A549 (cell line): Measurements from ENCODE around the gene SERTAD1. TPM values are rescaled to one million over a fixed set of nuclear protein-coding genes. Genes with fewer than 3 reads are reported as not detected.

Source experiments
- ATAC-seq, 2 experiments: fragments of 200-7000 bp in 1 of 2; fragments of >200 bp in 1 of 2; cut with Nextera tagmentation in 1 of 2; cut with Tn5 transposase in 1 of 2; 3 replicates each; pipeline versions ENCODE4 v1.8.0 to v1.9.1; 2018 to 2020; ENCODE audit warnings: mild to moderate bottlenecking in 1 of 2, moderate library complexity in 1 of 2
- CTCF ChIA-PET: fragments of 300-600 bp; sonication (Branson Sonifier 250); formaldehyde crosslinking; extraction: SDS; loops from one replicate; lab custom pipeline; 2021; ENCODE audit warnings: antibody characterized with exemption, inconsistent platforms; lab: Yijun Ruan, JAX
- POLR2A ChIA-PET: fragments of 350-600 bp; formaldehyde crosslinking; extraction: SDS; loops from one replicate; lab custom pipeline; 2021; ENCODE audit warnings: antibody characterized with exemption, inconsistent platforms; lab: Yijun Ruan, JAX
- DNase-seq, 2 experiments: peaks; one replicate each; pipeline versions ENCODE4 v3.0.0 to v3.0.0-alpha.2; 2011 to 2016; ENCODE audit warnings: low read depth in 1 of 2, low spot score in 1 of 2
- FAIRE-seq: peaks from 2 replicates; lab custom pipeline; 2011; peaks lifted over from hg19 to GRCh38; lab: Jason Lieb, UNC
- H3K27ac ChIP-seq, 2 experiments: fragments of >200 bp; sonication (Bioruptor Twin); formaldehyde crosslinking; 3 replicates each; pipeline ENCODE4 v1.5.1; 2016 to 2017
- H3K4me1 ChIP-seq: fragments of >200 bp; sonication (Bioruptor Twin); formaldehyde crosslinking; 3 replicates; pipeline ENCODE4 v1.6.1; 2016
- H3K4me2 ChIP-seq: fragments of >200 bp; sonication (Bioruptor Twin); formaldehyde crosslinking; 3 replicates; pipeline ENCODE4 v1.6.1; 2016
- H3K4me3 ChIP-seq: fragments of >200 bp; sonication (Bioruptor Twin); formaldehyde crosslinking; 3 replicates; pipeline ENCODE4 v1.5.1; 2016
- H3K9me3 ChIP-seq: fragments of >200 bp; sonication (Bioruptor Twin); formaldehyde crosslinking; 3 replicates; pipeline ENCODE4 v1.6.1; 2016
- ATOH8 ChIP-seq: fragments of 250-450 bp; sonication (Bioruptor Pico); IDR thresholded peaks from 2 replicates; pipeline ENCODE4 v1.5.0; 2020; ENCODE audit warnings: low read depth, mild to moderate bottlenecking, moderate library complexity
- BCL3 ChIP-seq: fragments of >200 bp; sonication (Bioruptor Twin); formaldehyde crosslinking; IDR thresholded peaks from 3 replicates; pipeline ENCODE4 v1.6.1; 2016
- BHLHE40 ChIP-seq: IDR thresholded peaks from 2 replicates; pipeline ENCODE4 v1.6.1; 2012; ENCODE audit warnings: low read depth, low read length, inconsistent platforms
- CEBPB ChIP-seq, 2 experiments: fragments of >200 bp in 1 of 2; sonication (Bioruptor Twin) in 1 of 2; formaldehyde crosslinking in 1 of 2; IDR thresholded peaks; 2 replicates each; pipeline ENCODE4 v1.6.1; 2012 to 2016
- CHD2 ChIP-seq: fragments of 150-350 bp; IDR thresholded peaks from 2 replicates; pipeline ENCODE4 v1.6.1; 2014; ENCODE audit warnings: low read length; ENCODE audit not compliant: partially characterized antibody
- E2F6 ChIP-seq: IDR thresholded peaks from 2 replicates; pipeline ENCODE4 v1.6.1; 2012; ENCODE audit warnings: low read depth, borderline replicate concordance
- EHF ChIP-seq: fragments of 250-450 bp; sonication (Bioruptor Pico); IDR thresholded peaks from 2 replicates; pipeline ENCODE4 v1.5.0; 2020; ENCODE audit warnings: mild to moderate bottlenecking
- ELK1 ChIP-seq: fragments of 150-350 bp; IDR thresholded peaks from 2 replicates; pipeline ENCODE4 v1.6.1; 2014; ENCODE audit warnings: low read depth, mild to moderate bottlenecking, low read length
- HOXB5 ChIP-seq: fragments of 250-450 bp; sonication (Bioruptor Pico); IDR thresholded peaks from 2 replicates; pipeline ENCODE4 v1.5.0; 2020; ENCODE audit warnings: mild to moderate bottlenecking, moderate library complexity
- KDM1A ChIP-seq: fragments of 200-600 bp; sonication (generic); IDR thresholded peaks from 2 replicates; pipeline ENCODE4 v1.6.1; 2016; ENCODE audit warnings: low read depth, mild to moderate bottlenecking
- MYC ChIP-seq: IDR thresholded peaks from 2 replicates; pipeline ENCODE4 v1.6.1; 2012; ENCODE audit warnings: mild to moderate bottlenecking, inconsistent platforms, low read length, improper control_type of control experiment, borderline replicate concordance
- NPAS2 ChIP-seq: fragments of 250-450 bp; sonication (Bioruptor Pico); IDR thresholded peaks from 2 replicates; pipeline ENCODE4 v1.8.0; 2022; ENCODE audit warnings: mild to moderate bottlenecking, moderate library complexity, borderline replicate concordance
- NR3C1 ChIP-seq: fragments of >200 bp; sonication (Bioruptor Twin); formaldehyde crosslinking; IDR thresholded peaks from 3 replicates; pipeline ENCODE4 v1.6.1; 2017
- PBX3 ChIP-seq: IDR thresholded peaks from 2 replicates; pipeline ENCODE4 v1.6.1; 2012
- RAD21 ChIP-seq, 2 experiments: fragments of >200 bp in 1 of 2; sonication (Bioruptor Twin) in 1 of 2; formaldehyde crosslinking in 1 of 2; IDR thresholded peaks in 1 of 2; conservative IDR thresholded peaks in 1 of 2; 2 replicates in 1 of 2; 3 replicates in 1 of 2; pipeline ENCODE4 v1.6.1; 2012 to 2018; ENCODE audit warnings: inconsistent platforms in 1 of 2
- RFX5 ChIP-seq: fragments of 450-650 bp; IDR thresholded peaks from 2 replicates; pipeline ENCODE4 v1.7.1; 2014; ENCODE audit warnings: antibody characterized with exemption, mild to moderate bottlenecking, moderate library complexity
- SMC3 ChIP-seq: fragments of >200 bp; sonication (Bioruptor Twin); formaldehyde crosslinking; IDR thresholded peaks from 3 replicates; pipeline ENCODE4 v1.6.1; 2018; ENCODE audit warnings: inconsistent platforms
- SREBF2 ChIP-seq: fragments of 450-650 bp; IDR thresholded peaks from 2 replicates; pipeline ENCODE4 v1.6.1; 2014; ENCODE audit warnings: mild to moderate bottlenecking, moderate library complexity
- ZFP36 ChIP-seq: fragments of 450-650 bp; IDR thresholded peaks from 2 replicates; pipeline ENCODE4 v1.6.1; 2014; ENCODE audit warnings: borderline replicate concordance; ENCODE audit not compliant: partially characterized antibody
- ZNF302 ChIP-seq: fragments of 250-450 bp; sonication (Bioruptor Pico); IDR thresholded peaks from 2 replicates; pipeline ENCODE4 v1.9.0; 2021; ENCODE audit warnings: inconsistent platforms, mild to moderate bottlenecking, moderate library complexity
- WGBS: methylation state at CpG from one replicate; pipeline ENCODE4 v1.1.6; 2017; ENCODE audit errors: missing lambda C conversion rate; 5-methylcytosine and 5-hydroxymethylcytosine counted together
- polyA plus RNA-seq, 4 experiments: library from polyadenylated mRNA; depleted of rRNA in 3 of 4; stranded (reverse); fragments of >200 nt; fragmentation: RNase III in 1 of 4; extraction: RNeasy Plus Mini Kit Qiagen cat#74134 plus additional on column Dnase treatment in 1 of 4; gene quantifications; 2 replicates in 3 of 4; 3 replicates in 1 of 4; pipeline ENCODE4 v1.2.3, GENCODE V29; 2011 to 2017

SERTAD1 gene
- polyA plus RNA-seq, 2 of the 4 experiments (the other 2 are of a cell fraction), result 10.7 to 13.6 TPM

- WGBS, result 91% methylated on average over 3 of the region's 3 CpGs
- Histone ChIP-seq H3K4me1 (peaks cover 16% of the 10 kb centered on the region), H3K4me2 (no peak overlapping the region), H3K4me3 (no peak overlapping the region), H3K27ac (no peak overlapping the region), H3K9me3 (no peaks in the 10 kb centered on the region)
- TF ChIP-seq ELK1, result no peak
- TF ChIP-seq EHF (CRISPR knock-in tag), result no peak
- no peak for TF ChIP-seq PBX3
- TF ChIP-seq KDM1A, result no peak
- no peak for TF ChIP-seq HOXB5
- TF ChIP-seq SMC3, result no peak
- TF ChIP-seq SREBF2, result no peak
- TF ChIP-seq ATOH8 (CRISPR knock-in tag), result no peak
- TF ChIP-seq BCL3, result no peak
- no peak for TF ChIP-seq NR3C1
- no peak for TF ChIP-seq E2F6
- TF ChIP-seq CEBPB (IDR thresholded peaks at IDR 0.05), result no peak
- CTCF ChIA-PET, result interaction anchor here (0.6 to 46.6 kb wide), 5 partner anchors 35 to 141 kb away, joined by 3 to 950 read pairs (median 5); partner anchors contain the start of genes PRX and SERTAD1
- POLR2A ChIA-PET, result no interaction called here
- FAIRE-seq (no peak), DNase-seq (no peak), ATAC-seq (no peak)
Measured at GRCh38 chr19:40458597-40458974, 32.8 kb upstream of the SERTAD1 start.

GRCh38 chr19:40457953-40458596 lies 32.3 kb upstream of the SERTAD1 start:
- no peaks in the 10 kb centered on the region for H3K9me3 ChIP-seq
- ChIA-PET POLR2A (interaction anchor here (1.1 kb wide), 1 partner anchor 15 kb away, joined by 8 read pairs; no protein-coding TSS in a partner anchor), CTCF (interaction anchor here (0.6 to 46.6 kb wide), 13 partner anchors 5 to 176 kb away, joined by 3 to 950 read pairs (median 4); partner anchors contain the start of genes BLVRB, PRX and SERTAD1)
- H3K4me1 ChIP-seq, result peaks cover 11% of the 10 kb centered on the region
- no peak overlapping the region for H3K27ac ChIP-seq
- WGBS, result 93% methylated on average over 18 of the region's 27 CpGs
- no peak overlapping the region for H3K4me2 ChIP-seq
- FAIRE-seq, result no peak
- DNase-seq, result no peak
- TF ChIP-seq CHD2 (no peak), MYC (no peak), RAD21 (conservative IDR thresholded peaks at IDR 0.05 in 1 of 2, IDR thresholded peaks at IDR 0.05 in 1 of 2) (no peak), SMC3 (no peak), RFX5 (no peak), BHLHE40 (no peak), ATOH8 (CRISPR knock-in tag) (no peak), ZFP36 (no peak), NPAS2 (CRISPR knock-in tag) (no peak), ZNF302 (CRISPR knock-in tag) (no peak)
- TF ChIP-seq, all 56 proteins: peak for 0
- ATAC-seq, result no peak
- no peak overlapping the region for H3K4me3 ChIP-seq
